HG03442 (cell line): ENCODE data around the gene TRIM37.
"Not testable (repeated sequence)": the region's sequence is repeated elsewhere in the genome, so short reads cannot be mapped to it uniquely, and the experiment has no call there.

Source experiments
- ATAC-seq: cut with Tn5 transposase; IDR thresholded peaks from one replicate; pipeline ENCODE4 v1.9.1; 2021; ENCODE audit warnings: mild to moderate bottlenecking, moderate library complexity; ENCODE audit not compliant: unreplicated experiment

The TRIM37 gene

GRCh38 chr17:58996968-58997367 lies 109.7 kb downstream of the TRIM37 start:
- no peak for ATAC-seq

GRCh38 chr17:58995247-58995940 lies 111.3 kb downstream of the TRIM37 start:
- ATAC-seq, result no peak

- no peak for ATAC-seq
Observed at GRCh38 chr17:58993311-58993710, 113.4 kb downstream of the TRIM37 start.

- ATAC-seq, result peak; percentile 52
Observed at GRCh38 chr17:58991718-58992331, 114.9 kb downstream of the TRIM37 start.

GRCh38 chr17:58989629-58990028 lies 117.1 kb downstream of the TRIM37 start:
- no peak for ATAC-seq

- no peak for ATAC-seq
Observed at GRCh38 chr17:58985971-58986370, 120.7 kb downstream of the TRIM37 start.

- no peak for ATAC-seq
Observed at GRCh38 chr17:58985367-58985766, 121.3 kb downstream of the TRIM37 start.

GRCh38 chr17:58982626-58983025 lies 124.1 kb downstream of the TRIM37 start:
- ATAC-seq, result no peak

- no peak for ATAC-seq
Observed at GRCh38 chr17:58980706-58981481, 125.8 kb downstream of the TRIM37 start.

GRCh38 chr17:58976541-58976940 lies 130.1 kb downstream of the TRIM37 start:
- no peak for ATAC-seq

- no peak for ATAC-seq
Observed at GRCh38 chr17:58974354-58974753, 132.3 kb downstream of the TRIM37 start.

- no peak for ATAC-seq
Observed at GRCh38 chr17:58970609-58971450, 135.8 kb downstream of the TRIM37 start.

GRCh38 chr17:58969612-58970011 lies 137.1 kb downstream of the TRIM37 start:
- ATAC-seq, result no peak

GRCh38 chr17:58969156-58969555 lies 137.5 kb downstream of the TRIM37 start:
- ATAC-seq, result no peak

GRCh38 chr17:58968426-58969061 lies 138.1 kb downstream of the TRIM37 start:
- no peak for ATAC-seq

- no peak for ATAC-seq
Observed at GRCh38 chr17:58966208-58966607, 140.5 kb downstream of the TRIM37 start.

GRCh38 chr17:58965221-58965620 lies 141.5 kb downstream of the TRIM37 start:
- no peak for ATAC-seq

- no peak for ATAC-seq
Observed at GRCh38 chr17:58960068-58960467, 146.6 kb downstream of the TRIM37 start.

- not testable (repeated sequence) for ATAC-seq
Observed at GRCh38 chr17:58957725-58958073, 149.0 kb downstream of the TRIM37 start.

- no peak for ATAC-seq
Observed at GRCh38 chr17:58956997-58957724, 149.5 kb downstream of the TRIM37 start.
